NCI-H524 treated with DMSO at 0.1 percent for 48 hours (cell line): ENCODE data around the gene TAL2.
"Not testable (repeated sequence)": the region's sequence is repeated elsewhere in the genome, so short reads cannot be mapped to it uniquely, and the experiment has no call there.

Experiments used
- DNase-seq: peaks from one replicate; lab custom pipeline; 2025; lab: John Stamatoyannopoulos, UW

The TAL2 gene

GRCh38 chr9:105676351-105676923 lies 14.2 kb downstream of the TAL2 start:
- DNase-seq, result peak; percentile 80

- no peak for DNase-seq
These were observed 15.9 kb downstream of the TAL2 start for GRCh38 chr9:105678163-105678562.

GRCh38 chr9:105678781-105679180 lies 16.5 kb downstream of the TAL2 start:
- DNase-seq, result no peak

- DNase-seq, result no peak
These were observed 17.2 kb downstream of the TAL2 start for GRCh38 chr9:105679257-105680022.

GRCh38 chr9:105681313-105681712 lies 19.1 kb downstream of the TAL2 start:
- DNase-seq, result no peak

- no peak for DNase-seq
These were observed 19.5 kb downstream of the TAL2 start for GRCh38 chr9:105681724-105682123.

GRCh38 chr9:105683688-105684275 lies 21.5 kb downstream of the TAL2 start:
- DNase-seq, result no peak

- DNase-seq, result no peak
These were observed 24.7 kb downstream of the TAL2 start for GRCh38 chr9:105686936-105687335.

GRCh38 chr9:105690742-105691141 lies 28.5 kb downstream of the TAL2 start:
- no peak for DNase-seq

- no peak for DNase-seq
These were observed 31.4 kb downstream of the TAL2 start for GRCh38 chr9:105693435-105694189.

- peak; percentile 20 for DNase-seq
These were observed 32.1 kb downstream of the TAL2 start, which contains the start of gene TMEM38B for GRCh38 chr9:105694190-105694847. Gene TMEM38B, plus strand, starts transcription at chr9:105694541. Its CDS starts 120 bp downstream, at chr9:105694661.

GRCh38 chr9:105694848-105695581 lies 32.8 kb downstream of the TAL2 start:
- DNase-seq, result no peak

GRCh38 chr9:105696219-105696793 lies 34.0 kb downstream of the TAL2 start:
- DNase-seq, result no peak

- DNase-seq, result no peak
These were observed 35.6 kb downstream of the TAL2 start for GRCh38 chr9:105697871-105698270.

- DNase-seq, result no peak
These were observed 36.2 kb downstream of the TAL2 start for GRCh38 chr9:105698348-105698870.

- no peak for DNase-seq
These were observed 38.4 kb downstream of the TAL2 start for GRCh38 chr9:105700668-105701067.

- no peak for DNase-seq
These were observed 38.9 kb downstream of the TAL2 start for GRCh38 chr9:105701145-105701544.

- no peak for DNase-seq
These were observed 40.0 kb downstream of the TAL2 start for GRCh38 chr9:105702207-105702606.

GRCh38 chr9:105703638-105704037 lies 41.4 kb downstream of the TAL2 start:
- not testable (repeated sequence) for DNase-seq

GRCh38 chr9:105706156-105706555 lies 43.9 kb downstream of the TAL2 start:
- DNase-seq, result no peak

GRCh38 chr9:105708405-105708804 lies 46.1 kb downstream of the TAL2 start:
- no peak for DNase-seq
